ENCODE data around the gene AADACL2. TPM values are rescaled to one million over a fixed set of nuclear protein-coding genes. Genes with fewer than 3 reads are reported as not detected.

The AADACL2 gene
- total and polyA plus RNA-seq, 4 donors = not detected

DNA sequence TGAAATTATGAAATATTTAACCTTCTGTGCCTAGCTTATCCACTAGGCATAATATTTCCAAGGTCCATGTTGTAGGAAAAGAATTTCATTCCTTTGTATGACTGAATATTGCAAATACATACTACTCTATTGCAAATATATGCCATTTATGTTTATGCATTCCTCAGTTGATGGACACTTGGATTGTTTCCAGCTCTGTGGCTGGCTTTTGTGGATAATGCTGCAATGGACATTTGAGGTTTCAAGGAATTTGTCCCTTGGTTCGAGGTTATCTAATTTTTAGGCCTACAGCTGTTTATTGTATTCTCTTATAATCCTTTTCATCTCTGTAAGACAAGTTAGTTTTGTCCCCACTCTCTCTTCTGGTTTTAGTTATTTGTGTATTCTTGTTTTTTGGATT, 7.7 kb upstream of the AADACL2 start:
- WGBS = 78% methylated on average over 1 of the region's 1 CpG
- no peak overlapping the region for H3K9ac ChIP-seq (ENCODE audit: low read depth in 1 of 2, low read length in 2 of 2)

DNA sequence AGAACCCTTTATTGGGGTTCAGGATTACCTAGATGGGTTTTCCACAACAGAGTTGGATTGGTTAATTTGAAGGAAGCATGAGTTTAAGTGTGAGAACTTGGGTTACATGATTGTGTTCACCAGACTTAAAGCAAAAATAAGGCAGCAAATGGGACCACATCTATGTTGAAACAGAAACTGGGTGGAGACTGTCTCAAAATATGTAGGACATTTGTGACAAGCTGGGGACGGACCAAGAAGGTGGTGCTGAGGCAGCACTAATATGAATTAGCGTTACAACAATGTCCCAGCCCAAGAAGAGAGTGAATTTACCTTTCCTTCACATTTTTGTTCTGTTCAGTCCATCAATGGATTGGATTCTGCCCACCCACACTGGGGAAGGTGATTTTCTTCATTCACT, 866 bp upstream of the AADACL2 start:
- TF ChIP-seq HNF4A (conservative IDR thresholded peaks at IDR 0.05) (no peak), MAX (IDR thresholded peaks at IDR 0.05) (no peak), YY1 (IDR thresholded peaks at IDR 0.05) (no peak), RAD21 (IDR thresholded peaks at IDR 0.05) (no peak), FOXA2 (IDR thresholded peaks at IDR 0.05) (no peak), TAF1 (conservative IDR thresholded peaks at IDR 0.05) (no peak), NR2F2 (IDR thresholded peaks at IDR 0.05) (no peak)
- TF ChIP-seq, protein P1, sequence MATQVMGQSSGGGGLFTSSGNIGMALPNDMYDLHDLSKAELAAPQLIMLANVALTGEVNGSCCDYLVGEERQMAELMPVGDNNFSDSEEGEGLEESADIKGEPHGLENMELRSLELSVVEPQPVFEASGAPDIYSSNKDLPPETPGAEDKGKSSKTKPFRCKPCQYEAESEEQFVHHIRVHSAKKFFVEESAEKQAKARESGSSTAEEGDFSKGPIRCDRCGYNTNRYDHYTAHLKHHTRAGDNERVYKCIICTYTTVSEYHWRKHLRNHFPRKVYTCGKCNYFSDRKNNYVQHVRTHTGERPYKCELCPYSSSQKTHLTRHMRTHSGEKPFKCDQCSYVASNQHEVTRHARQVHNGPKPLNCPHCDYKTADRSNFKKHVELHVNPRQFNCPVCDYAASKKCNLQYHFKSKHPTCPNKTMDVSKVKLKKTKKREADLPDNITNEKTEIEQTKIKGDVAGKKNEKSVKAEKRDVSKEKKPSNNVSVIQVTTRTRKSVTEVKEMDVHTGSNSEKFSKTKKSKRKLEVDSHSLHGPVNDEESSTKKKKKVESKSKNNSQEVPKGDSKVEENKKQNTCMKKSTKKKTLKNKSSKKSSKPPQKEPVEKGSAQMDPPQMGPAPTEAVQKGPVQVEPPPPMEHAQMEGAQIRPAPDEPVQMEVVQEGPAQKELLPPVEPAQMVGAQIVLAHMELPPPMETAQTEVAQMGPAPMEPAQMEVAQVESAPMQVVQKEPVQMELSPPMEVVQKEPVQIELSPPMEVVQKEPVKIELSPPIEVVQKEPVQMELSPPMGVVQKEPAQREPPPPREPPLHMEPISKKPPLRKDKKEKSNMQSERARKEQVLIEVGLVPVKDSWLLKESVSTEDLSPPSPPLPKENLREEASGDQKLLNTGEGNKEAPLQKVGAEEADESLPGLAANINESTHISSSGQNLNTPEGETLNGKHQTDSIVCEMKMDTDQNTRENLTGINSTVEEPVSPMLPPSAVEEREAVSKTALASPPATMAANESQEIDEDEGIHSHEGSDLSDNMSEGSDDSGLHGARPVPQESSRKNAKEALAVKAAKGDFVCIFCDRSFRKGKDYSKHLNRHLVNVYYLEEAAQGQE (IDR thresholded peaks at IDR 0.05) = no peak
- WGBS = 92% methylated on average over 2 of the region's 2 CpGs
- H3K36me3 ChIP-seq (ENCODE audit: control insufficient read depth in 4 of 4, insufficient read depth in 3 of 4, low read depth in 1 of 4, low read length in 3 of 4) = no peaks in the 10 kb centered on the region

More for the DNA sequence above, 7.7 kb upstream of the AADACL2 start:
- H3K27ac ChIP-seq (ENCODE audit: low read depth in 1 of 2, low read length in 2 of 2) = no peak overlapping the region
- H3K27me3 ChIP-seq (ENCODE audit: control insufficient read depth in 4 of 4, insufficient read depth in 4 of 4, low read length in 3 of 4) = no peaks in the 10 kb centered on the region
- TF ChIP-seq, protein P2, sequence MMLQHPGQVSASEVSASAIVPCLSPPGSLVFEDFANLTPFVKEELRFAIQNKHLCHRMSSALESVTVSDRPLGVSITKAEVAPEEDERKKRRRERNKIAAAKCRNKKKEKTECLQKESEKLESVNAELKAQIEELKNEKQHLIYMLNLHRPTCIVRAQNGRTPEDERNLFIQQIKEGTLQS (IDR thresholded peaks at IDR 0.05) = no peak
- TF ChIP-seq, protein P3, sequence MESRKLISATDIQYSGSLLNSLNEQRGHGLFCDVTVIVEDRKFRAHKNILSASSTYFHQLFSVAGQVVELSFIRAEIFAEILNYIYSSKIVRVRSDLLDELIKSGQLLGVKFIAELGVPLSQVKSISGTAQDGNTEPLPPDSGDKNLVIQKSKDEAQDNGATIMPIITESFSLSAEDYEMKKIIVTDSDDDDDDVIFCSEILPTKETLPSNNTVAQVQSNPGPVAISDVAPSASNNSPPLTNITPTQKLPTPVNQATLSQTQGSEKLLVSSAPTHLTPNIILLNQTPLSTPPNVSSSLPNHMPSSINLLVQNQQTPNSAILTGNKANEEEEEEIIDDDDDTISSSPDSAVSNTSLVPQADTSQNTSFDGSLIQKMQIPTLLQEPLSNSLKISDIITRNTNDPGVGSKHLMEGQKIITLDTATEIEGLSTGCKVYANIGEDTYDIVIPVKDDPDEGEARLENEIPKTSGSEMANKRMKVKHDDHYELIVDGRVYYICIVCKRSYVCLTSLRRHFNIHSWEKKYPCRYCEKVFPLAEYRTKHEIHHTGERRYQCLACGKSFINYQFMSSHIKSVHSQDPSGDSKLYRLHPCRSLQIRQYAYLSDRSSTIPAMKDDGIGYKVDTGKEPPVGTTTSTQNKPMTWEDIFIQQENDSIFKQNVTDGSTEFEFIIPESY (IDR thresholded peaks at IDR 0.05) = no peak
- TF ChIP-seq EGR1 (IDR thresholded peaks at IDR 0.05; ENCODE audit: low read depth in 2 of 2) = no peak
- no peak for TF ChIP-seq HNF4A (conservative IDR thresholded peaks at IDR 0.05)
- TF ChIP-seq, protein P1 (IDR thresholded peaks at IDR 0.05) = no peak
- TF ChIP-seq GABPA (IDR thresholded peaks at IDR 0.05 in 1 of 2, conservative IDR thresholded peaks at IDR 0.05 in 1 of 2) = no peak
- TF ChIP-seq, protein P4, sequence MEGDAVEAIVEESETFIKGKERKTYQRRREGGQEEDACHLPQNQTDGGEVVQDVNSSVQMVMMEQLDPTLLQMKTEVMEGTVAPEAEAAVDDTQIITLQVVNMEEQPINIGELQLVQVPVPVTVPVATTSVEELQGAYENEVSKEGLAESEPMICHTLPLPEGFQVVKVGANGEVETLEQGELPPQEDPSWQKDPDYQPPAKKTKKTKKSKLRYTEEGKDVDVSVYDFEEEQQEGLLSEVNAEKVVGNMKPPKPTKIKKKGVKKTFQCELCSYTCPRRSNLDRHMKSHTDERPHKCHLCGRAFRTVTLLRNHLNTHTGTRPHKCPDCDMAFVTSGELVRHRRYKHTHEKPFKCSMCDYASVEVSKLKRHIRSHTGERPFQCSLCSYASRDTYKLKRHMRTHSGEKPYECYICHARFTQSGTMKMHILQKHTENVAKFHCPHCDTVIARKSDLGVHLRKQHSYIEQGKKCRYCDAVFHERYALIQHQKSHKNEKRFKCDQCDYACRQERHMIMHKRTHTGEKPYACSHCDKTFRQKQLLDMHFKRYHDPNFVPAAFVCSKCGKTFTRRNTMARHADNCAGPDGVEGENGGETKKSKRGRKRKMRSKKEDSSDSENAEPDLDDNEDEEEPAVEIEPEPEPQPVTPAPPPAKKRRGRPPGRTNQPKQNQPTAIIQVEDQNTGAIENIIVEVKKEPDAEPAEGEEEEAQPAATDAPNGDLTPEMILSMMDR (IDR thresholded peaks at IDR 0.05; ENCODE audit: low read depth, low read length, missing input control) = no peak
- TF ChIP-seq FOXA1 (IDR thresholded peaks at IDR 0.05) = no peak
- no peak for TF ChIP-seq MAX (IDR thresholded peaks at IDR 0.05)
- no peaks in the 10 kb centered on the region for H3K9me3 ChIP-seq (ENCODE audit: control insufficient read depth in 4 of 4, low read length in 3 of 4)
- H3K4me3 ChIP-seq (ENCODE audit: low read depth in 1 of 3, low read length in 3 of 3) = no peak overlapping the region
- DNase-seq (ENCODE audit: low spot score) = no peak
- H3K4me1 ChIP-seq (ENCODE audit: control insufficient read depth in 4 of 4, insufficient read depth in 4 of 4, low read length in 3 of 4) = no peaks in the 10 kb centered on the region
- no peaks in the 10 kb centered on the region for H3K36me3 ChIP-seq (ENCODE audit: control insufficient read depth in 4 of 4, insufficient read depth in 3 of 4, low read depth in 1 of 4, low read length in 3 of 4)

More for the DNA sequence above, 866 bp upstream of the AADACL2 start:
- Histone ChIP-seq H3K4me1 (ENCODE audit: control insufficient read depth in 4 of 4, insufficient read depth in 4 of 4, low read length in 3 of 4) (no peaks in the 10 kb centered on the region), H3K9ac (ENCODE audit: low read depth in 1 of 2, low read length in 2 of 2) (no peak overlapping the region), H3K9me3 (ENCODE audit: control insufficient read depth in 4 of 4, low read length in 3 of 4) (no peaks in the 10 kb centered on the region), H3K27me3 (ENCODE audit: control insufficient read depth in 4 of 4, insufficient read depth in 4 of 4, low read length in 3 of 4) (no peaks in the 10 kb centered on the region), H3K27ac (ENCODE audit: low read depth in 1 of 2, low read length in 2 of 2) (no peak overlapping the region), H3K4me3 (ENCODE audit: low read depth in 1 of 3, low read length in 3 of 3) (no peak overlapping the region)
- DNase-seq (ENCODE audit: low spot score) = no peak

Data from liver (tissue), 9 donors.